Measurements from ENCODE around the gene NDST3.
A peak's percentile ranks its signal among the peaks of the same experiment; 100 is the strongest.

The NDST3 gene

DNA sequence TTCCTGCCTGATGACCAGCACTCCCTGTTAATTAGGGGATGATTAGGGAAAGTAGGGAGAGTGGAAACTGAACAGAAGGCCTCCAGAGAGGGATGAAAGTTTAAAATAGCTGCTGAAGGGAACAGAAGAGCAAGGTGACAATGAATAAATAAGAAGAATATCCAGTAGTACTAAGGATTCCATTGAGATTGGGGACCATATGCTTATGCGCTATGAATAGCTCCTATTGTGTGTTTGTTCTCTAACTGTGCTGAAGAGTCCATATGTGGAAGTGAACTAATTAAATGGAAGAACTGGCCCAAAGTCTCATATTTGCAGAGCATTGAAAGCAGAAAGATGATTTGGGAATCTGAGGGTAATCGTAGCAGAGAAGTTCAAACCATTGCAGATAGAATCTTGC, 181.5 kb downstream of the NDST3 start:
- no peaks in the 10 kb centered on the region for H3K36me3 ChIP-seq (ENCODE audit: low read depth)

DNA sequence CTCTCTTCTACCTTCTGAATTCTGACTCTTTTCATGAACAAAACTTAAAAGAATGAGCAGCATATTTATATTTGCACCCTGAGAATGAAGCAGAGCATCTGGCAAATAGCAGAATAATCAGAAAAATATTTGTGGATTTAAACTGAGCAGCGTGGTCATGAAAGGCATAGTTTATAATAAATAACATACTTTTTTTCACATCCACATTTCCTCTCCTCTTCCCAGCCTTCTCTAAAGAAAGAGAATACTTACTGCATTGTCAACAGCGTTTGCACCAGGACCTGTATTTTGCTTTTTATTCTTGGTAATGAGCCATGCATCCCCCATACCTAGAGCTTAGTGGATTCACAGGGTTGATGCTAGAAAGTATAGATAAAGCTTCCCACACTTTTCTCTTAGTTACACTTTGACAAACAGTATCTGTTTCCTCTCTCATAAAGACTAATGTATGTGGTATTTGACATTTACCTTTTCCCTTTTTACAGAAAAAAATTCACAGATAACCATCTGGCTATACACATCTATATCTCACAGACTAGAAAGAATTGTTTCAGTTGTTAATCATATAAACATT, 187.0 kb downstream of the NDST3 start:
- no peak for ATAC-seq (ENCODE audit: low read depth)
- Histone ChIP-seq H3K27ac (ENCODE audit: poor library complexity, severe bottlenecking) (no peak overlapping the region), H3K4me1 (ENCODE audit: insufficient read depth, poor library complexity, severe bottlenecking) (no peaks in the 10 kb centered on the region), H3K36me3 (ENCODE audit: low read depth) (no peaks in the 10 kb centered on the region), H3K4me3 (ENCODE audit: severe bottlenecking) (no peak overlapping the region), H3K27me3 (ENCODE audit: insufficient read depth, poor library complexity, severe bottlenecking) (no peaks in the 10 kb centered on the region), H3K9me3 (ENCODE audit: severe bottlenecking) (no peaks in the 10 kb centered on the region)
- DNase-seq (ENCODE audit: low spot score), result no peak
- TF ChIP-seq, protein P1, sequence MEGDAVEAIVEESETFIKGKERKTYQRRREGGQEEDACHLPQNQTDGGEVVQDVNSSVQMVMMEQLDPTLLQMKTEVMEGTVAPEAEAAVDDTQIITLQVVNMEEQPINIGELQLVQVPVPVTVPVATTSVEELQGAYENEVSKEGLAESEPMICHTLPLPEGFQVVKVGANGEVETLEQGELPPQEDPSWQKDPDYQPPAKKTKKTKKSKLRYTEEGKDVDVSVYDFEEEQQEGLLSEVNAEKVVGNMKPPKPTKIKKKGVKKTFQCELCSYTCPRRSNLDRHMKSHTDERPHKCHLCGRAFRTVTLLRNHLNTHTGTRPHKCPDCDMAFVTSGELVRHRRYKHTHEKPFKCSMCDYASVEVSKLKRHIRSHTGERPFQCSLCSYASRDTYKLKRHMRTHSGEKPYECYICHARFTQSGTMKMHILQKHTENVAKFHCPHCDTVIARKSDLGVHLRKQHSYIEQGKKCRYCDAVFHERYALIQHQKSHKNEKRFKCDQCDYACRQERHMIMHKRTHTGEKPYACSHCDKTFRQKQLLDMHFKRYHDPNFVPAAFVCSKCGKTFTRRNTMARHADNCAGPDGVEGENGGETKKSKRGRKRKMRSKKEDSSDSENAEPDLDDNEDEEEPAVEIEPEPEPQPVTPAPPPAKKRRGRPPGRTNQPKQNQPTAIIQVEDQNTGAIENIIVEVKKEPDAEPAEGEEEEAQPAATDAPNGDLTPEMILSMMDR (IDR thresholded peaks at IDR 0.05; ENCODE audit: poor library complexity, severe bottlenecking), result no peak

More for the DNA sequence above, 181.5 kb downstream of the NDST3 start:
- Histone ChIP-seq H3K4me3 (ENCODE audit: severe bottlenecking) (no peak overlapping the region), H3K27ac (ENCODE audit: poor library complexity, severe bottlenecking) (no peak overlapping the region), H3K4me1 (ENCODE audit: insufficient read depth, poor library complexity, severe bottlenecking) (no peaks in the 10 kb centered on the region), H3K9me3 (ENCODE audit: severe bottlenecking) (no peaks in the 10 kb centered on the region), H3K27me3 (ENCODE audit: insufficient read depth, poor library complexity, severe bottlenecking) (no peaks in the 10 kb centered on the region)
- no peak for ATAC-seq (ENCODE audit: low read depth)
- DNase-seq (ENCODE audit: low spot score), result no peak
- TF ChIP-seq, protein P1 (IDR thresholded peaks at IDR 0.05; ENCODE audit: poor library complexity, severe bottlenecking), result no peak

DNA sequence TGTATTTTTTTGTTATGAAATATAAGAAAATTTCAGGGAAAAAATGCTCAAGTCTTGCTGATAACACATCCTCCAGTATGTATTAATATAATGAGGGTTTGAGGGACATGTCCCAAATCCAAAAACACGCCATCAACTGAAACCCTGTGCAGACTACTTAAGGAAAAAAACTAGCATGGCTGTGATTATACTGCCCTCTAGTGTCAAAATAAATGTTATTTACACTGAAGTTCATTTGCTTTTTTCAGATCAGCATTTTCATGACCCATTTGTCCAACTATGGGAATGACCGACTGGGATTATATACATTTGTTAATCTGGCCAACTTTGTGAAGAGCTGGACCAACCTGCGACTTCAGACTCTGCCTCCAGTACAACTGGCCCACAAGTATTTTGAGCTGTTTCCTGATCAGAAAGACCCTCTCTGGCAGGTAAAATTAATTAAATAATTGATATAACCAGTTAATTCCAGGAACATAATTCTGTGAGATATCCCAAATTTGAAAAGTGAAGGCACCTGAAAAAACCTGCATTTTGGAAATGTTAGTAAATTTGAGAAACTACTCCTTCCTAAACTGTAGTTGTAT, 190.1 kb downstream of the NDST3 start:
- Histone ChIP-seq H3K36me3 (ENCODE audit: low read depth) (no peaks in the 10 kb centered on the region), H3K27me3 (ENCODE audit: insufficient read depth, poor library complexity, severe bottlenecking) (no peaks in the 10 kb centered on the region), H3K9me3 (ENCODE audit: severe bottlenecking) (no peaks in the 10 kb centered on the region), H3K4me1 (ENCODE audit: insufficient read depth, poor library complexity, severe bottlenecking) (no peaks in the 10 kb centered on the region), H3K27ac (ENCODE audit: poor library complexity, severe bottlenecking) (no peak overlapping the region), H3K4me3 (ENCODE audit: severe bottlenecking) (no peak overlapping the region)
- DNase-seq (ENCODE audit: low spot score), result no peak
- peak; percentile 46; the same call in 2 of the 3 replicates for ATAC-seq (ENCODE audit: low read depth)
- TF ChIP-seq, protein P1 (IDR thresholded peaks at IDR 0.05; ENCODE audit: poor library complexity, severe bottlenecking), result peak; percentile 83

DNA sequence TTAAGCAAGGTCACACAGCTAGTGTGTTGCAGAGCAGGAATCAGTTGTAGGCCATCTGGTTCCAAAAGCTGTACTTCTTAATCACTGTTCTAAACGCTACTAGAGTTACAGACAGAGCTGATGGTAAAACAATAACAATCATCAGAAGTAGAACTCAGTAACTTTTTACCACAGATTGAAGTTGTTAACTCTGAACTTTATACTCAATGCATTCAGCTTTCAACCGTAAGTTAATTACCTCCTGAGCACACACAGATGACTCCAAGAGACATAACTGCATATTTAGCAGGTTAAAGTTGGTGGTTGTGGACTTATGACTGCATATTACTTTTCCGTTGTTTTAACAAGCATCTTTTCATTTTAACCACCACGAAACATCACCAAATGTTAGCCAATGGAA, 191.2 kb downstream of the NDST3 start:
- no peak overlapping the region for H3K27ac ChIP-seq (ENCODE audit: poor library complexity, severe bottlenecking)
- TF ChIP-seq, protein P1 (IDR thresholded peaks at IDR 0.05; ENCODE audit: poor library complexity, severe bottlenecking), result no peak
- no peaks in the 10 kb centered on the region for H3K4me1 ChIP-seq (ENCODE audit: insufficient read depth, poor library complexity, severe bottlenecking)
- no peaks in the 10 kb centered on the region for H3K36me3 ChIP-seq (ENCODE audit: low read depth)
- H3K9me3 ChIP-seq (ENCODE audit: severe bottlenecking), result no peaks in the 10 kb centered on the region
- H3K4me3 ChIP-seq (ENCODE audit: severe bottlenecking), result no peak overlapping the region
- ATAC-seq (ENCODE audit: low read depth) (no peak), DNase-seq (ENCODE audit: low spot score) (no peak)
- H3K27me3 ChIP-seq (ENCODE audit: insufficient read depth, poor library complexity, severe bottlenecking), result no peaks in the 10 kb centered on the region

DNA sequence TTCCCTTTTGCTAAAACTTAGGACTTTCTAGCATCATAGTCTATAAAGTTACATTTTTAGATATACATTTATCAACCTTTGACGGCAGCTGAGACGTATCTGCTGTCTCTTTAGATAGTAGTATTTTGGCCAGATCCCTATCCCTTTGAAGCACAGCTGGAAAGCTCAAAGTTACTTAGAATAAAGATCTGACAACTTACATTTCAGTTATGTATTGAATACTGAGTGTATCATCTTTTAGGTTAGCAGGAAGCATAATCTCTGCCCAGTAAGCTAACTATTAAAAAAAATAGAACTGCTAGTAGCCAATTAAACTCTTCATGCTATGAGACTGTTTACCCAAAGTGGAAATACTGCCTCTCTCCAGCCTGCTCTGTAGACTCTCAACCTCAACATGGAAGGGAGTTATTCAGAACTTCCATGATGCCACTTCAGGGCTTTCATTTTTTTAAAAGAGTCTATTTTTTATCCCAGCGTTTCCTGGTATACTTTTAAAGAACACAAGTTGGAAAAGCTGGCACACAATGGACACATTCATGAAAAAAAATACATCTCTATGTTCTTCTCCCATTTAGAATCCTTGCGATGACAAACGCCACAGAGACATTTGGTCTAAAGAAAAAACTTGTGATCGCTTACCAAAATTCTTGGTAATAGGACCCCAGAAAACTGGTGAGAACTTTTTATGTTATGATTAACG, 192.2 kb downstream of the NDST3 start:
- ATAC-seq (ENCODE audit: low read depth), result no peak

More for the DNA sequence above, 192.2 kb downstream of the NDST3 start:
- Histone ChIP-seq H3K27ac (ENCODE audit: poor library complexity, severe bottlenecking) (no peak overlapping the region), H3K36me3 (ENCODE audit: low read depth) (no peaks in the 10 kb centered on the region), H3K4me1 (ENCODE audit: insufficient read depth, poor library complexity, severe bottlenecking) (no peaks in the 10 kb centered on the region), H3K4me3 (ENCODE audit: severe bottlenecking) (no peak overlapping the region), H3K27me3 (ENCODE audit: insufficient read depth, poor library complexity, severe bottlenecking) (no peaks in the 10 kb centered on the region), H3K9me3 (ENCODE audit: severe bottlenecking) (no peaks in the 10 kb centered on the region)
- TF ChIP-seq, protein P1 (IDR thresholded peaks at IDR 0.05; ENCODE audit: poor library complexity, severe bottlenecking), result no peak
- no peak for DNase-seq (ENCODE audit: low spot score)

Measured in RWPE2 (cell line).